Uterine smooth muscle cell (primary cell): Measurements from ENCODE around the gene FBXO27. TPM values are rescaled to one million over a fixed set of nuclear protein-coding genes. Genes with fewer than 3 reads are reported as not detected.

ENCODE experiments used
- total RNA-seq: library from RNA; depleted of rRNA; stranded (reverse); fragments of >200 nt; gene quantifications from 2 replicates; pipeline ENCODE4 v1.2.3, GENCODE V29; 2014

Gene FBXO27
- total RNA-seq, result 1.3 and 3.4 TPM in 2 replicates

GRCh38 chr19:39032063-39032918 lies at the start of gene FBXO27:
FBXO27 (minus strand) TSS chr19:39032549; CDS start chr19:39032227, 322 bp downstream.

GRCh38 chr19:38975214-38975860 lies 57.0 kb downstream of the FBXO27 start, which contains the start of gene FBXO17:
FBXO17 (minus strand) TSS chr19:38975742; CDS start chr19:38950319, 25,423 bp downstream.

Other genes starting within 250 kb of the FBXO27 start
- gene LGALS7B, start 243.3 kb downstream of the FBXO27 start, total RNA-seq, result 0.55 TPM in 1 of 2 replicates, not detected in the other
- gene LGALS4, start 219.6 kb downstream of the FBXO27 start, total RNA-seq, result not detected in 2 replicates
- 7.1 TPM in 2 replicates for gene ECH1, start 200.8 kb downstream of the FBXO27 start, total RNA-seq
- 279 and 457 TPM in 2 replicates for gene HNRNPL, start 182.6 kb downstream of the FBXO27 start, total RNA-seq
- 1.1 and 1.9 TPM in 2 replicates for gene RINL, start 154.3 kb downstream of the FBXO27 start, total RNA-seq
- gene SIRT2, start 132.9 kb downstream of the FBXO27 start, total RNA-seq, result 35.4 and 54.4 TPM in 2 replicates
- 11.2 and 11.7 TPM in 2 replicates for gene NFKBIB, start 132.6 kb downstream of the FBXO27 start, total RNA-seq
- gene CCER2, start 120.4 kb downstream of the FBXO27 start, total RNA-seq, result not detected in 2 replicates
- gene SARS2, start 101.8 kb downstream of the FBXO27 start, total RNA-seq, result 15.0 and 15.7 TPM in 2 replicates
- 31.9 and 41.2 TPM in 2 replicates for gene MRPS12, start 101.6 kb downstream of the FBXO27 start, total RNA-seq
- gene FBXO17, start 56.8 kb downstream of the FBXO27 start, total RNA-seq, result 33.9 and 45.4 TPM in 2 replicates
- 0.33 and 0.87 TPM in 2 replicates for gene ACP7, start 51.8 kb upstream of the FBXO27 start, total RNA-seq
- 11.6 and 14.0 TPM in 2 replicates for gene PAK4, start 93.2 kb upstream of the FBXO27 start, total RNA-seq
- gene NCCRP1, start 164.4 kb upstream of the FBXO27 start, total RNA-seq, result not detected in 2 replicates
- not detected in 2 replicates for gene SYCN, start 171.7 kb upstream of the FBXO27 start, total RNA-seq
- gene IFNL3, start 212.5 kb upstream of the FBXO27 start, total RNA-seq, result not detected in 2 replicates
- gene IFNL4, start 216.3 kb upstream of the FBXO27 start, total RNA-seq, result not detected in 2 replicates
- gene IFNL2, start 235.8 kb upstream of the FBXO27 start, total RNA-seq, result not detected in 2 replicates